OCI-LY7 (cell line): ENCODE data around the gene SLC35G2.
"Not testable (repeated sequence)": the region's sequence is repeated elsewhere in the genome, so short reads cannot be mapped to it uniquely, and the experiment has no call there.

Source experiments
- EZH2phosphoT487 ChIP-seq: fragments of 200-600 bp; sonication (generic); IDR thresholded peaks from 2 replicates; pipeline ENCODE4 v1.6.1; 2018; ENCODE audit warnings: low read depth, borderline replicate concordance, mild to moderate bottlenecking, mixed run types, antibody characterized with exemption, low read length, moderate library complexity, mixed read lengths
- TF ChIP-seq, protein P1 (sequence below): fragments of 200-600 bp; sonication (generic); conservative IDR thresholded peaks from 2 replicates; pipeline ENCODE4 v1.5.1; 2014; ENCODE audit warnings: mild to moderate bottlenecking, antibody characterized with exemption, low read length, moderate library complexity, mixed read lengths

DNA sequence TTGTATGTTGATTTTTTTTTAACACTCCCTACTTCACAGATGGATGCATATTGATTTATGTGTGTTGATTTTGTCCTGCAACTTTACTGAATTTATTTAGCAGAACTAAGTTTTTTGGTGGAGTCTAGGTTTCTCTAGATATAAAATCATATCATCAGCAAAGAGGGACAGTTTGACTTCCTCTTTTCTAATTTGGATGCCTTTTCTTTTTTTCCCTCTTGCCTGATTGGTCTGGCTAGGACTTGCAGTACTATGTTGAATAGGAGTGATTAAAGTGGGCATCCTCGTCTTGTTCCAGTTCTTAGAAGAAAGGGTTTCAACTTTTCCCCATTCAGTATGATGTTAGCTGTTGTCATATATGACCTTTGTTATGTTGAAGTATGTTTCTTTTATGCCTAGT lies 81.8 kb downstream of the SLC35G2 start:
- TF ChIP-seq, protein P1, sequence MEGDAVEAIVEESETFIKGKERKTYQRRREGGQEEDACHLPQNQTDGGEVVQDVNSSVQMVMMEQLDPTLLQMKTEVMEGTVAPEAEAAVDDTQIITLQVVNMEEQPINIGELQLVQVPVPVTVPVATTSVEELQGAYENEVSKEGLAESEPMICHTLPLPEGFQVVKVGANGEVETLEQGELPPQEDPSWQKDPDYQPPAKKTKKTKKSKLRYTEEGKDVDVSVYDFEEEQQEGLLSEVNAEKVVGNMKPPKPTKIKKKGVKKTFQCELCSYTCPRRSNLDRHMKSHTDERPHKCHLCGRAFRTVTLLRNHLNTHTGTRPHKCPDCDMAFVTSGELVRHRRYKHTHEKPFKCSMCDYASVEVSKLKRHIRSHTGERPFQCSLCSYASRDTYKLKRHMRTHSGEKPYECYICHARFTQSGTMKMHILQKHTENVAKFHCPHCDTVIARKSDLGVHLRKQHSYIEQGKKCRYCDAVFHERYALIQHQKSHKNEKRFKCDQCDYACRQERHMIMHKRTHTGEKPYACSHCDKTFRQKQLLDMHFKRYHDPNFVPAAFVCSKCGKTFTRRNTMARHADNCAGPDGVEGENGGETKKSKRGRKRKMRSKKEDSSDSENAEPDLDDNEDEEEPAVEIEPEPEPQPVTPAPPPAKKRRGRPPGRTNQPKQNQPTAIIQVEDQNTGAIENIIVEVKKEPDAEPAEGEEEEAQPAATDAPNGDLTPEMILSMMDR: not testable (repeated sequence)
- not testable (repeated sequence) for TF ChIP-seq EZH2phosphoT487
